ENCODE measurements around the gene CSPG5. TPM values are rescaled to one million over a fixed set of nuclear protein-coding genes. Genes with fewer than 3 reads are reported as not detected.

The CSPG5 gene
- total RNA-seq, 1 experiment from 2014 or later: 0.66 TPM

DNA sequence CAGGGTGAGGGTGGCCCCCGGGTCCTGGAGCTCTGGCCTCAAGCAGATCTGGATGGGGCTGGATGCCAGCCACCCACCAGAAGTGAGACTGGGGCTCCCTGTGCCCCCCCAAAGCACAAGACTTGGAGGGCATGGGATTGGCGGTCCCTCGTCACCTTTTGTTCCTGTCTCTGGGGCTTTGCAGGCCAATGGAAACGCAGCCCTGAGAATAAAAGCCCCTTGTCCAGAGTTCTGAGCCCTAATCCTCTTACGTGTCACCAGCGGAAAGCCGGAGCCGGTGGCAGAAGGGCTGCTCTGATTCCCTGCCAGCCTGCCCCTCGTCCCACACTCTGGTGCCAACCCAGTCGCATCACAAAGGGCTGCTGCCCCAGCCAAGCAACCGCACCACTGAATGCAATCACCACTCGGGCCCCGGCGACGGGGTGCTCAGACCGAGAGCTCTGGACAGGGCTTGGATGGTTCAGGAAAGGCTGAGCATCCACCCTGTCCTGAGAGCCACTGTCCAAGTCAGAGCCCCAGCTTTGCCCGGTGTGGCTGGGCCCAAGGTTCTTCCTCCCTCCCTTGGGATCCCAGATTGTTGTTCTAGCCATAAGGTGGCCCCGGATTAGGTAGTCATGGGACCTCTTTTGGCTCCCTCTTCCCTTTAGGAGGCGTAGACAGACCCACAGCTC lies 42.3 kb downstream of the CSPG5 start:
- DNase-seq (no peak), ATAC-seq (no peak)
- POLR2A ChIA-PET (ENCODE audit: unreplicated experiment): no interaction called here
- Histone ChIP-seq H3K4me2 (ENCODE audit: low read length) (no peak overlapping the region), H3K9me3 (ENCODE audit: low read length) (no peaks in the 10 kb centered on the region), H3K4me1 (ENCODE audit: insufficient read depth, low read length) (no peaks in the 10 kb centered on the region), H3K36me3 (ENCODE audit: low read depth, low read length) (no peaks in the 10 kb centered on the region), H3K27ac (ENCODE audit: low read length) (no peak overlapping the region), H3K79me2 (ENCODE audit: low read length) (no peaks in the 10 kb centered on the region), H3K9me2 (replicated peaks; ENCODE audit: low read length) (no peaks in the 10 kb centered on the region), H3F3A (ENCODE audit: low read length, unreplicated experiment) (no peaks in the 10 kb centered on the region), H4K20me1 (ENCODE audit: low read length) (no peaks in the 10 kb centered on the region), H3K9ac (ENCODE audit: low read length) (no peak overlapping the region), H3K4me3 (ENCODE audit: low read length) (no peak overlapping the region), H2AFZ (ENCODE audit: low read length) (no peak overlapping the region), H3K27me3 (ENCODE audit: low read length) (no peaks in the 10 kb centered on the region)
- TF ChIP-seq EZH2phosphoT487 (IDR thresholded peaks at IDR 0.05; ENCODE audit: borderline replicate concordance, low read length) (no peak), EZH2 (IDR thresholded peaks at IDR 0.05; ENCODE audit: low read length, unreplicated experiment) (no peak)
- TF ChIP-seq, protein P1, sequence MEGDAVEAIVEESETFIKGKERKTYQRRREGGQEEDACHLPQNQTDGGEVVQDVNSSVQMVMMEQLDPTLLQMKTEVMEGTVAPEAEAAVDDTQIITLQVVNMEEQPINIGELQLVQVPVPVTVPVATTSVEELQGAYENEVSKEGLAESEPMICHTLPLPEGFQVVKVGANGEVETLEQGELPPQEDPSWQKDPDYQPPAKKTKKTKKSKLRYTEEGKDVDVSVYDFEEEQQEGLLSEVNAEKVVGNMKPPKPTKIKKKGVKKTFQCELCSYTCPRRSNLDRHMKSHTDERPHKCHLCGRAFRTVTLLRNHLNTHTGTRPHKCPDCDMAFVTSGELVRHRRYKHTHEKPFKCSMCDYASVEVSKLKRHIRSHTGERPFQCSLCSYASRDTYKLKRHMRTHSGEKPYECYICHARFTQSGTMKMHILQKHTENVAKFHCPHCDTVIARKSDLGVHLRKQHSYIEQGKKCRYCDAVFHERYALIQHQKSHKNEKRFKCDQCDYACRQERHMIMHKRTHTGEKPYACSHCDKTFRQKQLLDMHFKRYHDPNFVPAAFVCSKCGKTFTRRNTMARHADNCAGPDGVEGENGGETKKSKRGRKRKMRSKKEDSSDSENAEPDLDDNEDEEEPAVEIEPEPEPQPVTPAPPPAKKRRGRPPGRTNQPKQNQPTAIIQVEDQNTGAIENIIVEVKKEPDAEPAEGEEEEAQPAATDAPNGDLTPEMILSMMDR (conservative IDR thresholded peaks at IDR 0.05; ENCODE audit: low read depth, low read length): no peak
- BruUV-seq (replicated peaks): no TSS peak
- CTCF ChIA-PET: no interaction called here
- intact Hi-C loops (cut with micrococcal nuclease): no loop called here

DNA sequence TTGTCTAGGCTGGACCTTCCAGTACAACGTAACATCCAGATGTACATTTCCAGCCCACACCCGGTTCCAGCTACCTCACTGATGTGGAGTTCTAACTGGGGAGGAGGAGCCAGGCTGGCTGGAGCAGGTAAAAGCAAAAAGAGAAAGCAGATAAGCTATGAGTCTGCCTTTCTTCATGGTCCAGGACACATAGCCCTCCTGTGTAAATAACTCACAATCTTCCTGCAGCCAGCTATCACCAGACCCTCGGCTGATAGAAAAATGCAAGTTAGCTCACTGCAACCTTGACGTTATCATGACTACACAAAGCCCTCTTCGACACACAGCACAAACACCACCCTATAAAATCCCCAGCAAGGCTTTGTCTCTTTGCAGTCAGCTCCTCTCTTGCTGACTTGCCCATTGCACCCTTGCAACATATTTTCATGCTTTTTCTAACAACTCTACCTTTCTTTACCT lies 44.6 kb downstream of the CSPG5 start:
- TF ChIP-seq EZH2phosphoT487 (IDR thresholded peaks at IDR 0.05; ENCODE audit: borderline replicate concordance, low read length): no peak
- TF ChIP-seq, protein P1 (conservative IDR thresholded peaks at IDR 0.05; ENCODE audit: low read depth, low read length): no peak
- no peak for TF ChIP-seq EZH2 (IDR thresholded peaks at IDR 0.05; ENCODE audit: low read length, unreplicated experiment)
- POLR2A ChIA-PET (ENCODE audit: unreplicated experiment): no interaction called here
- H3K27ac ChIP-seq (ENCODE audit: low read length): no peak overlapping the region
- H3K36me3 ChIP-seq (ENCODE audit: low read depth, low read length): no peaks in the 10 kb centered on the region
- H3K4me2 ChIP-seq (ENCODE audit: low read length): no peak overlapping the region
- H3K9ac ChIP-seq (ENCODE audit: low read length): no peak overlapping the region
- ATAC-seq: no peak
- DNase-seq: no peak
- no peaks in the 10 kb centered on the region for H4K20me1 ChIP-seq (ENCODE audit: low read length)
- H3K27me3 ChIP-seq (ENCODE audit: low read length): no peaks in the 10 kb centered on the region
- H3K4me1 ChIP-seq (ENCODE audit: insufficient read depth, low read length): no peaks in the 10 kb centered on the region
- no peak overlapping the region for H3K4me3 ChIP-seq (ENCODE audit: low read length)
- no peak overlapping the region for H2AFZ ChIP-seq (ENCODE audit: low read length)
- H3K79me2 ChIP-seq (ENCODE audit: low read length): no peaks in the 10 kb centered on the region
- CTCF ChIA-PET: interaction anchor here (0.5 kb wide), 1 partner anchor 1046 kb away, joined by 3 read pairs; no protein-coding TSS in a partner anchor
- no peaks in the 10 kb centered on the region for H3K9me3 ChIP-seq (ENCODE audit: low read length)
- intact Hi-C loops (cut with micrococcal nuclease): no loop called here
- no peaks in the 10 kb centered on the region for H3K9me2 ChIP-seq (replicated peaks; ENCODE audit: low read length)
- BruUV-seq (replicated peaks): no TSS peak
- H3F3A ChIP-seq (ENCODE audit: low read length, unreplicated experiment): no peaks in the 10 kb centered on the region

DNA sequence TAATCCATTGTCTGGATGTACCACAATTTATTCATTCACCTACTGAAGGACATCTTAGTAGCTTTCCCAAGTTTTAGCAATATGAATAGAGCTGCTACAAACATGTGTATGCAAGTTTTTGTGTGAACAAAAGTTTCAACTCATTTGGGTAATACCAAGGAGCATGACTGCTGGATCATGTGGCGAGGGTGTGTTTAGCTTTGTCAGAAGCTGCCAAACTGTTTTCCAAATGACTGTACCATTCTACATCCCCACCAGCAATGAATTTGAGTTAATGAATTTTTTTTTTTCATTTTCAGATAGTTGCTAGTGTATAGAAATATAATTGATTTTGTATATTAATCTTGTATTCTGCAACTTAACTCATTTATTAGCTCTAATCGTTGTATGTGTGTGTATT lies 45.2 kb downstream of the CSPG5 start:
- H3K9me2 ChIP-seq (replicated peaks; ENCODE audit: low read length): no peaks in the 10 kb centered on the region
- no peaks in the 10 kb centered on the region for H3K9me3 ChIP-seq (ENCODE audit: low read length)
- H3K9ac ChIP-seq (ENCODE audit: low read length): no peak overlapping the region
- H3F3A ChIP-seq (ENCODE audit: low read length, unreplicated experiment): no peaks in the 10 kb centered on the region
- H3K4me2 ChIP-seq (ENCODE audit: low read length): no peak overlapping the region
- H4K20me1 ChIP-seq (ENCODE audit: low read length): no peaks in the 10 kb centered on the region
- no peak for DNase-seq
- H3K36me3 ChIP-seq (ENCODE audit: low read depth, low read length): no peaks in the 10 kb centered on the region
- H3K4me3 ChIP-seq (ENCODE audit: low read length): no peak overlapping the region
- no peak for ATAC-seq
- H3K27ac ChIP-seq (ENCODE audit: low read length): no peak overlapping the region
- ChIA-PET POLR2A (ENCODE audit: unreplicated experiment) (no interaction called here), CTCF (interaction anchor here (0.5 kb wide), 1 partner anchor 1045 kb away, joined by 3 read pairs; no protein-coding TSS in a partner anchor)
- no TSS peak for BruUV-seq (replicated peaks)
- no peak overlapping the region for H2AFZ ChIP-seq (ENCODE audit: low read length)
- no peaks in the 10 kb centered on the region for H3K4me1 ChIP-seq (ENCODE audit: insufficient read depth, low read length)
- intact Hi-C loops (cut with micrococcal nuclease): no loop called here
- H3K27me3 ChIP-seq (ENCODE audit: low read length): no peaks in the 10 kb centered on the region
- no peaks in the 10 kb centered on the region for H3K79me2 ChIP-seq (ENCODE audit: low read length)
- TF ChIP-seq EZH2 (IDR thresholded peaks at IDR 0.05; ENCODE audit: low read length, unreplicated experiment): no peak
- TF ChIP-seq, protein P1 (conservative IDR thresholded peaks at IDR 0.05; ENCODE audit: low read depth, low read length): no peak
- no peak for TF ChIP-seq EZH2phosphoT487 (IDR thresholded peaks at IDR 0.05; ENCODE audit: borderline replicate concordance, low read length)

All from PC-3 (cell line).